Measurements from ENCODE around the gene LRRC26.

The LRRC26 gene

GRCh38 chr9:137150617-137151457 lies 19.0 kb downstream of the LRRC26 start:
- DNase-seq (ENCODE audit: low read depth in 2 of 2) = peak; percentile 27 to 57

GRCh38 chr9:137149942-137150616 lies 19.8 kb downstream of the LRRC26 start:
- DNase-seq (ENCODE audit: low read depth in 2 of 2) = peak in 1 of 2 experiments; percentile 24

GRCh38 chr9:137149363-137149762 lies 20.5 kb downstream of the LRRC26 start:
- DNase-seq (ENCODE audit: low read depth in 2 of 2) = no peak

- DNase-seq (ENCODE audit: low read depth in 2 of 2) = no peak
Measured at GRCh38 chr9:137148661-137149060, 21.2 kb downstream of the LRRC26 start.

- DNase-seq (ENCODE audit: low read depth in 2 of 2) = no peak
Measured at GRCh38 chr9:137148242-137148641, 21.6 kb downstream of the LRRC26 start.

DNA sequence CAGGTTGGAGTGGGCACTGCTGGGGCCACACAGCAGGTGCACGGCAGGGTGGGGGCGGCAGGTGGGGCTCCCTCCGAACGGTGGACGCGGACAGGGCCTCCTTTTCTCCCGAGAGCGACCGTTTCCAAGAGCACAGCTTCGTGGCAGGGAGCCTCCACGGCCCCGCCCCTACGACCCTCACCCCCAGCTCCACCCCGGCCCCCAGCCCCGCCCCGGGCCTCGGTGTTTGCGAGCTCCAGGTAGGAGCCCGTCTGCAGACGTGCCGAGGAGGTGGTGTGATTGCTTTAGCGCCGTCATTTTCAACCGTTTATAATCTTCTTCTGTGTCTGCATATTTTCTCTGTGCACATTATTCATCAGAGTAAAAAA lies 22.1 kb downstream of the LRRC26 start:
- DNase-seq (ENCODE audit: low read depth in 2 of 2) = no peak

GRCh38 chr9:137147091-137147792 lies 22.6 kb downstream of the LRRC26 start:
- DNase-seq (ENCODE audit: low read depth in 2 of 2) = no peak

DNA sequence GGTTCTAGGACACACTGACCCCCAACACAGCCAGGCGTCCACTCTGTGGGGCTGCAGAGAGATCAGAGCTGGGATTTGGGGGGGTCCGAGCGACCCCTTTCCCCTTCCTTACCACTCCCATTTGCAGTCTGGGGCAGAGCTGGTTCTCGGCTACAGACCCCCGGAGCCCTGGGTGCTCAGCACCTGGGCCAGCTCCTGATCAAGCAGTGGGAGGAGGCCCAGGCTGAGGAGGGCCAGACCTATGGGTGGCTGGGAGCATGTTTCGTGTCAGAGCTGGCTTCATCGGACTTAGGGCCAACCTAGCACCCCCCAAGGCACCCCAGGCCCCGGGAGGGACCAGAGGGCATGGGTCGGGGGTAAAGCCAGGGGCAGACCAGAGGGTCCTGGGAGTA lies 23.3 kb downstream of the LRRC26 start:
- DNase-seq (ENCODE audit: low read depth in 2 of 2) = no peak

GRCh38 chr9:137145731-137146526 lies 23.9 kb downstream of the LRRC26 start:
- DNase-seq (ENCODE audit: low read depth in 2 of 2) = no peak

- DNase-seq (ENCODE audit: low read depth in 2 of 2) = no peak
Measured at GRCh38 chr9:137143459-137143858, 26.4 kb downstream of the LRRC26 start.

- no peak for DNase-seq (ENCODE audit: low read depth in 2 of 2)
Measured at GRCh38 chr9:137141976-137142936, 27.6 kb downstream of the LRRC26 start.

DNA sequence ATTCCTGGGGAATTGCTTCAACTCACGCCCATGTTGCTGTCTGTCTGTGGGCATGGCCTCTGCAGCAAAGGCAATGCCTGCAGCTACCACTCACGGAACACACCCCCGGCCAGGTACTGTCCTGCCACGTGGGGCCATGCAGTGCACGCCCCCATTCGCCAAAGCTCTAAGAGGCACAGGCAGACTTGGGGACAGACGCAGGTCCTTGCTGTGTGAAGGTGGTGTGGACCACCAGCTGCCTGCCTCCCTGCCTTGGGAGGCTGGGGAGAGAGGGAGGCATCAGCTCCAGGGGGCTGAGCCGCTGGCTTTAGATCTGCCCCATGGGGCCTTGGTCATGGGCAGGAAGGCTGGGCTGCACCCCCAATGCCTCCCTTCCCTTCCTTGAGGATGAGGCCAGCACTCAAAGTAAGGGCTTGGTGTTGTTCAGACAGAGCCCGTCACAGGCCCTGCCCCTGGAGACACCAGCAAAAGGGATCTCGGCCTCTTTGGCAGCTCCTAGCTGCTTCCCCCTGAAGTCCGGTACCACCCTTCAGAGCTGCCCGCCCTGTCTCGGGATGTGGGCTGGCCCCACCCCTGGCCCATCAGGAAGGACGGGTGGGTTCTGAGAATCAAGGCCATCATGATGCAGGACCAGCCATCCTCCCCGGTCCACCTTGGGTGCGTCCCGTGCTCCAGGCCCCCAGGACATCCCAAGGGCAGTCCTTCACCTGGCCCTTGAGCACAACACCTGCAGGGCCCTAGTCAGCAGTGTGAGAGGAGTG lies 28.6 kb downstream of the LRRC26 start:
- DNase-seq (ENCODE audit: low read depth in 2 of 2) = no peak

DNA sequence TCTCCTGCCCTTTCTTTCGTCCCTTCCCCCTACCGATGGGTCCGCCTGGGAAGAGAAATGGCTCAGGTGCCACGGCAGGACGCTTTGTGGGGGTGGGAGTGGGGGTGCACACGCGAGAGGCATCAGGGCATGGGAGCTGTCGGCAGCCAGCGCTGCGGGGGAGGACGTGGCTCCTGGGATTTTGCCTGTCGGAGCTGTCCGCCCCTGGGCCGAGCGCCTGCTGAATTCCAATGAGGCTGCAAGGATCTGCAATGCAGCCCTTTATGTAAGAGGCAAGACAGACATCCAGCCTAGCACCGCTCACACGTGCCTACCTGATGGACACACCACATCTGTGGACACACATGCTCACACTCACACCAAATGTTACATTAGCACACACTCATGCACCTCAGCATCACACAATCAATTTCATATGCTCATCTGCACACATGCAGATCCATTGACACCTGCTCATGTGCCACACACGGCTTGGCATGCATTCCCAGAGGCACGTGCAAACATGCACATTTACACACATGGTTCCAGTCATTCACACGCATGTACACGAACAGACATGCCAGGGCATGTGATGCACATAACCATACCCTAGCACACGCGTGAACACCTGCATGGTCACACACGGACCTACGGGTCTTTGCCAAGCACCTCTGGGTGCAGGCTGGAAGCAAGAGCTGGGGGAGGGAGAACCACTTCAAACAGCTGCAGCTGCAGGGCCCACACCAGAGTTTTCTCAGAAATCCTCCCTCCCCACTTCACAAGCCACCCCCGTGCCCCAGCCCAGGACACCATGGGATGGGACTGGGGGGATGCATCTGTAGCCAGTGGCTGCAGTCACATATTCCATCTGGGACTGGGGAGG lies 29.5 kb downstream of the LRRC26 start:
- DNase-seq (ENCODE audit: low read depth in 2 of 2) = no peak

DNA sequence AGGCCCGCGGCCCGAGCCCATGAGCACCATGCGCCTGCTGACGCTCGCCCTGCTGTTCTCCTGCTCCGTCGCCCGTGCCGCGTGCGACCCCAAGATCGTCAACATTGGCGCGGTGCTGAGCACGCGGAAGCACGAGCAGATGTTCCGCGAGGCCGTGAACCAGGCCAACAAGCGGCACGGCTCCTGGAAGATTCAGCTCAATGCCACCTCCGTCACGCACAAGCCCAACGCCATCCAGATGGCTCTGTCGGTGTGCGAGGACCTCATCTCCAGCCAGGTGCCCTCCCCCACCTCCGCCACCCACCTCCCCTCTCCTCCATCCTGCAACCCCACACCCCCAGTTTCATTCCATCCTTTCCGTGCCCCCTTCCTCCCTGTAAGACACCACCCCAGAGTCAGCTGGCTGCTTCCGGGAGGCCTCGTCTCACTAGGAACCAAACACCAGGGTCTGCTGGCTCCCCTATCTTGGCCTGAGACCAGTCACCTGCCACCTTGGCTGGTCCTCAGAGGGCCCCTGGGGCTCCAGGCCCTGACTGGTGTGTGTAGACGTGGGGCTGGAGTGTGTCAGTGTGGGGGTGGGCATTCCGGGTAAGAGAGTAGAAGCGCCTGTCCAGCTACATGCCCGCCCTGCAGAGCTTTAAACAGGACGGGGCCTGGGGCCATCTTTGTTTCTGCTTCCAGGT lies 30.2 kb downstream of the LRRC26 start:
- no peak for DNase-seq (ENCODE audit: low read depth in 2 of 2)

GRCh38 chr9:137138722-137139467 lies 31.0 kb downstream of the LRRC26 start, which contains the start of gene GRIN1:
Gene GRIN1, plus strand, starts transcription at chr9:137139154. Its CDS starts 333 bp downstream, at chr9:137139487.
- DNase-seq (ENCODE audit: low read depth in 2 of 2) = no peak

- DNase-seq (ENCODE audit: low read depth in 2 of 2) = no peak
Measured at GRCh38 chr9:137138058-137138721, 31.7 kb downstream of the LRRC26 start.

Data from stimulated activated CD4-positive, alpha-beta T cell treated with anti-CD3 and anti-CD28 coated beads, Interleukin-12 subunit alpha, Interleukin-12 subunit beta, amount 100 ng/mL, for 24 hours (primary cell).